Neural progenitor cell (in vitro differentiated cells): ENCODE results near the gene ZNF738.

ENCODE experiments used
- CTCF ChIP-seq: fragments of 200-600 bp; sonication (generic); IDR thresholded peaks from 2 replicates; pipeline ENCODE4 v1.5.1; 2017; ENCODE audit warnings: antibody characterized with exemption, mild to moderate bottlenecking
- EZH2phosphoT487 ChIP-seq: fragments of 200-600 bp; sonication (generic); IDR thresholded peaks from 2 replicates; pipeline ENCODE4 v1.6.1; 2017; ENCODE audit warnings: antibody characterized with exemption

- no peak for TF ChIP-seq CTCF
- no peak for TF ChIP-seq EZH2phosphoT487
These were observed 37.7 kb upstream of the ZNF738 start for GRCh38 chr19:21321134-21321533.
